PC-3 (cell line): ENCODE measurements around the gene QSER1.

ENCODE experiments used
- CTCF ChIP-seq: fragments of 300-600 bp; sonication (generic); conservative IDR thresholded peaks from 2 replicates; pipeline ENCODE4 v1.5.1; 2017; ENCODE audit warnings: antibody characterized with exemption, low read depth, mild to moderate bottlenecking, low read length
- EZH2 ChIP-seq: fragments of 300-600 bp; sonication (generic); IDR thresholded peaks from one replicate; pipeline ENCODE4 v1.6.1; 2017; ENCODE audit warnings: antibody characterized with exemption, mild to moderate bottlenecking, low read length; ENCODE audit not compliant: unreplicated experiment

- no peak for TF ChIP-seq CTCF
- TF ChIP-seq EZH2, result no peak
Observed at GRCh38 chr11:32940865-32941264, 48.3 kb downstream of the QSER1 start.
